K562 (cell line): ENCODE measurements around the gene TNIK. TPM values are rescaled to one million over a fixed set of nuclear protein-coding genes. Genes with fewer than 3 reads are reported as not detected.

ENCODE experiments used
- ARID2 ChIP-seq: fragments of 450-650 bp; IDR thresholded peaks from 2 replicates; pipeline ENCODE4 v1.6.1; 2017; ENCODE audit warnings: antibody characterized with exemption, mild to moderate bottlenecking
- BCL6 ChIP-seq: fragments of 250-450 bp; sonication (Bioruptor Pico); IDR thresholded peaks from 2 replicates; pipeline ENCODE4 v1.4.0; 2020
- BMI1 ChIP-seq: fragments of 150-350 bp; IDR thresholded peaks from 2 replicates; pipeline ENCODE4 v1.6.1; 2014; ENCODE audit warnings: low read length
- CUX1 ChIP-seq: fragments of 200-800 bp; sonication (Bioruptor generic); IDR thresholded peaks from 2 replicates; pipeline ENCODE4 v1.6.1; 2016; ENCODE audit warnings: missing genetic modification characterization, missing compliant biosample characterization
- DIDO1 ChIP-seq: fragments of 450-650 bp; IDR thresholded peaks from 2 replicates; pipeline ENCODE4 v1.6.1; 2016; ENCODE audit warnings: low read depth, missing biosample characterization, missing genetic modification characterization
- ETV6 ChIP-seq, 3 experiments: fragments of 150-350 bp in 1 of 3; sonication (generic) in 1 of 3; formaldehyde crosslinking in 1 of 3; IDR thresholded peaks; 2 replicates each; pipeline versions ENCODE4 v1.6.1 to v1.8.0; 2014 to 2022; ENCODE audit warnings: borderline replicate concordance in 2 of 3, low read depth in 2 of 3, antibody characterized with exemption in 1 of 3, low read length in 1 of 3, mild to moderate bottlenecking in 1 of 3, missing genetic modification reagents in 1 of 3
- GTF2A2 ChIP-seq: IDR thresholded peaks from 2 replicates; pipeline ENCODE4 v1.6.1; 2016; ENCODE audit warnings: mild to moderate bottlenecking, missing genetic modification characterization, missing compliant biosample characterization
- KAT7 ChIP-seq: sonication (generic); formaldehyde crosslinking; IDR thresholded peaks from 2 replicates; pipeline ENCODE4 v1.8.0; 2022; ENCODE audit warnings: missing genetic modification reagents, mild to moderate bottlenecking, borderline replicate concordance
- MIER1 ChIP-seq: fragments of 450-650 bp; IDR thresholded peaks from 2 replicates; pipeline ENCODE4 v1.6.1; 2016; ENCODE audit warnings: antibody characterized with exemption, mild to moderate bottlenecking, low read depth
- PCBP1 ChIP-seq: fragments of 200-400 bp; formaldehyde crosslinking; IDR thresholded peaks from 2 replicates; pipeline ENCODE4 v1.6.1; 2018; ENCODE audit warnings: mild to moderate bottlenecking, low read depth, low read length; ENCODE audit not compliant: poor library complexity, severe bottlenecking
- PHB2 ChIP-seq: fragments of 450-650 bp; IDR thresholded peaks from 2 replicates; pipeline ENCODE4 v1.6.1; 2017; ENCODE audit warnings: low read depth
- PPARD ChIP-seq: fragments of 250-450 bp; sonication (Bioruptor Pico); IDR thresholded peaks from 2 replicates; pipeline ENCODE4 v1.8.0; 2022; ENCODE audit warnings: inconsistent platforms, mild to moderate bottlenecking, moderate library complexity
- TAL1 ChIP-seq: fragments of 450-650 bp; IDR thresholded peaks from 2 replicates; pipeline ENCODE4 v1.6.1; 2016; ENCODE audit warnings: mild to moderate bottlenecking
- TCF3 ChIP-seq: sonication (generic); formaldehyde crosslinking; IDR thresholded peaks from 2 replicates; pipeline ENCODE4 v1.4.0; 2020; ENCODE audit warnings: mild to moderate bottlenecking, missing genetic modification reagents
- U2AF1 ChIP-seq: fragments of 200-400 bp; formaldehyde crosslinking; optimal IDR thresholded peaks from 2 replicates; pipeline ENCODE3; 2017; ENCODE audit warnings: mild to moderate bottlenecking, low read depth, low read length, moderate library complexity
- XRCC4 ChIP-seq: IDR thresholded peaks from one replicate; pipeline ENCODE4 v1.6.1; 2011; ENCODE audit not compliant: insufficient read depth, insufficient read length; ENCODE audit errors: extremely low read depth
- ZBTB17 ChIP-seq: fragments of 450-650 bp; formaldehyde crosslinking; IDR thresholded peaks from 2 replicates; pipeline ENCODE4 v1.4.0; 2020; ENCODE audit warnings: mild to moderate bottlenecking
- ZNF354B ChIP-seq: fragments of 250-450 bp; sonication (Bioruptor Pico); IDR thresholded peaks from 2 replicates; pipeline ENCODE4 v1.4.0; 2020
- ZNF561 ChIP-seq: fragments of 450-650 bp; formaldehyde crosslinking; conservative IDR thresholded peaks from 2 replicates; pipeline ENCODE4 v1.4.0; 2020; ENCODE audit warnings: mild to moderate bottlenecking, moderate library complexity
- ZNF699 ChIP-seq: fragments of 250-450 bp; sonication (Bioruptor Pico); IDR thresholded peaks from 2 replicates; pipeline ENCODE4 v1.8.0; 2021; ENCODE audit warnings: mild to moderate bottlenecking, moderate library complexity; ENCODE audit not compliant: insufficient replicate concordance
- polyA plus RNA-seq, 8 experiments: library from polyadenylated mRNA; depleted of rRNA in 4 of 8; stranded (reverse) in 5 of 8; unstranded in 3 of 8; fragments of >200 nt; fragmentation: Nextera tagmentation in 2 of 8; fragmentation: Illumina TruSeq in 1 of 8; extraction: Ambion mirVana in 2 of 8; extraction: Trizol in 1 of 8; gene quantifications; 2 replicates each; pipeline versions ENCODE4 v1.2.1 to v1.2.3, GENCODE V29; 2011 to 2014; ENCODE audit warnings: inconsistent platforms in 1 of 8, missing spikeins in 1 of 8
- total RNA-seq, 7 experiments: library from RNA; depleted of rRNA in 6 of 7; stranded (reverse); fragments of >200 nt in 6 of 7; fragmentation: Illumina TruSeq in 2 of 7; extraction: Trizol in 2 of 7; gene quantifications; 2 replicates each; pipeline versions ENCODE4 v1.2.1 to v1.2.3, GENCODE V29; 2011 to 2021; ENCODE audit warnings: low replicate concordance in 1 of 7
- TF ChIP-seq, protein P1 (sequence below): IDR thresholded peaks from 2 replicates; pipeline ENCODE4 v1.6.1; 2011; ENCODE audit not compliant: insufficient read length; ENCODE audit errors: extremely low read depth
- TF ChIP-seq, protein P2 (sequence below): fragments of 450-650 bp; conservative IDR thresholded peaks from 2 replicates; pipeline ENCODE4 v1.6.1; 2016; ENCODE audit warnings: missing genetic modification characterization, low read depth, mild to moderate bottlenecking, control low read depth, missing compliant biosample characterization

The TNIK gene
- total and polyA plus RNA-seq, 9 of the 15 experiments (the other 6 are each of a cell fraction or from before 2014, with no cell fraction given) = 6.6 to 39.0 (median 24.7) TPM

- TF ChIP-seq PPARD (CRISPR knock-in tag) (no peak), BMI1 (no peak), ZNF699 (CRISPR knock-in tag) (no peak), PHB2 (no peak), MIER1 (no peak), GTF2A2 (no peak), ZNF561 (CRISPR knock-in tag) (0 out of 2 replicates have a peak, but pooled peaks have one; percentile 31), PCBP1 (no peak), TAL1 (no peak), CUX1 (CRISPR knock-in tag) (no peak), ARID2 (no peak), BCL6 (no peak), ZNF354B (no peak), ETV6 (IDR thresholded peaks at IDR 0.05; ENCODE audit: borderline replicate concordance in 1 of 2, low read depth in 2 of 2, low read length in 1 of 2) (no peak), ETV6 (CRISPR knock-in tag; IDR thresholded peaks at IDR 0.05; ENCODE audit: borderline replicate concordance) (no peak), KAT7 (no peak), ZBTB17 (CRISPR knock-in tag) (no peak), XRCC4 (no peak), DIDO1 (0 out of 2 replicates have a peak, but pooled peaks have one; percentile 16), U2AF1 (no peak), TCF3 (CRISPR knock-in tag) (no peak)
- TF ChIP-seq, protein P1, sequence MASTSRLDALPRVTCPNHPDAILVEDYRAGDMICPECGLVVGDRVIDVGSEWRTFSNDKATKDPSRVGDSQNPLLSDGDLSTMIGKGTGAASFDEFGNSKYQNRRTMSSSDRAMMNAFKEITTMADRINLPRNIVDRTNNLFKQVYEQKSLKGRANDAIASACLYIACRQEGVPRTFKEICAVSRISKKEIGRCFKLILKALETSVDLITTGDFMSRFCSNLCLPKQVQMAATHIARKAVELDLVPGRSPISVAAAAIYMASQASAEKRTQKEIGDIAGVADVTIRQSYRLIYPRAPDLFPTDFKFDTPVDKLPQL = no peak
- TF ChIP-seq, protein P2, sequence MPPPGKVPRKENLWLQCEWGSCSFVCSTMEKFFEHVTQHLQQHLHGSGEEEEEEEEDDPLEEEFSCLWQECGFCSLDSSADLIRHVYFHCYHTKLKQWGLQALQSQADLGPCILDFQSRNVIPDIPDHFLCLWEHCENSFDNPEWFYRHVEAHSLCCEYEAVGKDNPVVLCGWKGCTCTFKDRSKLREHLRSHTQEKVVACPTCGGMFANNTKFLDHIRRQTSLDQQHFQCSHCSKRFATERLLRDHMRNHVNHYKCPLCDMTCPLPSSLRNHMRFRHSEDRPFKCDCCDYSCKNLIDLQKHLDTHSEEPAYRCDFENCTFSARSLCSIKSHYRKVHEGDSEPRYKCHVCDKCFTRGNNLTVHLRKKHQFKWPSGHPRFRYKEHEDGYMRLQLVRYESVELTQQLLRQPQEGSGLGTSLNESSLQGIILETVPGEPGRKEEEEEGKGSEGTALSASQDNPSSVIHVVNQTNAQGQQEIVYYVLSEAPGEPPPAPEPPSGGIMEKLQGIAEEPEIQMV = no peak
Measured at GRCh38 chr3:171460725-171461524, 720 bp upstream of the TNIK start (continued).
